HepG2 (cell line): ENCODE data around the gene ST3GAL2. TPM values are rescaled to one million over a fixed set of nuclear protein-coding genes. Genes with fewer than 3 reads are reported as not detected.

Experiments used
- AKNA ChIP-seq: sonication (generic); formaldehyde crosslinking; IDR thresholded peaks from 2 replicates; pipeline ENCODE4 v1.4.0; 2020; ENCODE audit warnings: missing genetic modification reagents, borderline replicate concordance
- HOMEZ ChIP-seq: IDR thresholded peaks from 2 replicates; pipeline ENCODE4 v1.6.1; 2016; ENCODE audit warnings: low read depth
- ONECUT2 ChIP-seq: sonication (generic); formaldehyde crosslinking; IDR thresholded peaks from 2 replicates; pipeline ENCODE4 v1.4.0; 2020; ENCODE audit warnings: missing genetic modification reagents
- PHF21A ChIP-seq: sonication (generic); formaldehyde crosslinking; IDR thresholded peaks from 2 replicates; pipeline ENCODE4 v1.5.0; 2020; ENCODE audit warnings: mild to moderate bottlenecking, missing genetic modification reagents
- PPARG ChIP-seq: conservative IDR thresholded peaks from 2 replicates; pipeline ENCODE4 v1.6.1; 2016; ENCODE audit warnings: missing biosample characterization, missing genetic modification reagents
- RARG ChIP-seq: sonication (generic); formaldehyde crosslinking; IDR thresholded peaks from 2 replicates; pipeline ENCODE4 v1.4.0; 2020; ENCODE audit warnings: low read depth, mild to moderate bottlenecking, missing genetic modification reagents
- SCMH1 ChIP-seq: sonication (generic); formaldehyde crosslinking; IDR thresholded peaks from 2 replicates; pipeline ENCODE4 v1.9.0; 2021; ENCODE audit warnings: missing genetic modification reagents, mild to moderate bottlenecking, borderline replicate concordance
- SRSF9 ChIP-seq: fragments of 200-400 bp; formaldehyde crosslinking; IDR thresholded peaks from 2 replicates; pipeline ENCODE4 v1.6.1; 2018; ENCODE audit warnings: borderline replicate concordance, mild to moderate bottlenecking, low read depth, low read length; ENCODE audit not compliant: insufficient read depth, poor library complexity, severe bottlenecking
- ZBTB38 ChIP-seq: sonication (generic); formaldehyde crosslinking; IDR thresholded peaks from 2 replicates; pipeline ENCODE4 v1.5.1; 2020; ENCODE audit warnings: mild to moderate bottlenecking, missing genetic modification reagents
- ZEB1 ChIP-seq: IDR thresholded peaks from 2 replicates; pipeline ENCODE4 v1.6.1; 2012; ENCODE audit warnings: mild to moderate bottlenecking, low read depth, inconsistent platforms; ENCODE audit not compliant: insufficient replicate concordance
- ZNF142 ChIP-seq: sonication (generic); formaldehyde crosslinking; IDR thresholded peaks from 2 replicates; pipeline ENCODE4 v1.4.0; 2020; ENCODE audit warnings: missing genetic modification reagents
- ZNF264 ChIP-seq: sonication (generic); formaldehyde crosslinking; IDR thresholded peaks from 2 replicates; pipeline ENCODE4 v1.4.0; 2020; ENCODE audit warnings: missing genetic modification reagents
- ZNF333 ChIP-seq: sonication (generic); formaldehyde crosslinking; IDR thresholded peaks from 2 replicates; pipeline ENCODE4 v1.4.0; 2020; ENCODE audit warnings: mild to moderate bottlenecking, missing genetic modification reagents, borderline replicate concordance
- ZNF576 ChIP-seq: sonication (generic); formaldehyde crosslinking; IDR thresholded peaks from 2 replicates; pipeline ENCODE4 v1.4.0; 2020; ENCODE audit warnings: mild to moderate bottlenecking, missing genetic modification reagents
- ZNF629 ChIP-seq: sonication (generic); formaldehyde crosslinking; conservative IDR thresholded peaks from 2 replicates; pipeline ENCODE4 v1.5.0; 2020; ENCODE audit warnings: missing genetic modification reagents
- ZSCAN20 ChIP-seq: sonication (generic); formaldehyde crosslinking; IDR thresholded peaks from 2 replicates; pipeline ENCODE4 v1.4.0; 2020; ENCODE audit warnings: missing genetic modification reagents, mild to moderate bottlenecking, borderline replicate concordance
- polyA plus RNA-seq, 8 experiments: library from polyadenylated mRNA; depleted of rRNA in 3 of 8; stranded (reverse) in 7 of 8; unstranded in 1 of 8; fragments of >200 nt; fragmentation: Illumina TruSeq in 4 of 8; extraction: Trizol in 4 of 8; gene quantifications; 2 replicates each; pipeline versions ENCODE4 v1.2.1 to v1.2.3, GENCODE V29; 2011 to 2016; ENCODE audit warnings: low read depth in 4 of 8, missing spikeins in 1 of 8, mixed read lengths in 1 of 8; ENCODE audit not compliant: insufficient read depth in 1 of 8
- total RNA-seq, 5 experiments: library from RNA; depleted of rRNA; stranded (reverse); fragments of >200 nt; fragmentation: Illumina TruSeq; extraction: Trizol; gene quantifications; 2 replicates each; pipeline ENCODE4 v1.2.3, GENCODE V29; 2016; ENCODE audit warnings: low read depth in 1 of 5

The ST3GAL2 gene
- total and polyA plus RNA-seq, 2 of the 13 experiments (the other 11 are each of a cell fraction or from before 2014, with no cell fraction given): 16.3 to 24.9 TPM

- TF ChIP-seq ZNF142 (CRISPR knock-in tag): no peak
- no peak for TF ChIP-seq SRSF9
- TF ChIP-seq RARG (CRISPR knock-in tag): no peak
- no peak for TF ChIP-seq AKNA (CRISPR knock-in tag)
- no peak for TF ChIP-seq ZNF629 (CRISPR knock-in tag)
- no peak for TF ChIP-seq PPARG (CRISPR knock-in tag)
- no peak for TF ChIP-seq ZSCAN20 (CRISPR knock-in tag)
- no peak for TF ChIP-seq SCMH1 (CRISPR knock-in tag)
- TF ChIP-seq HOMEZ (CRISPR knock-in tag): no peak
- no peak for TF ChIP-seq ZEB1
- no peak for TF ChIP-seq PHF21A (CRISPR knock-in tag)
- TF ChIP-seq ZNF264 (CRISPR knock-in tag): peak; percentile 49
- no peak for TF ChIP-seq ONECUT2 (CRISPR knock-in tag)
- no peak for TF ChIP-seq ZNF576
- no peak for TF ChIP-seq ZNF333 (CRISPR knock-in tag)
- TF ChIP-seq ZBTB38 (CRISPR knock-in tag): peak; percentile 67; the same call in 1 of the 2 replicates
These were observed 93.1 kb downstream of the ST3GAL2 start (continued) for GRCh38 chr16:70345840-70346239.
